ENCODE measurements around the gene APLP2.
"Not testable (repeated sequence)": the region's sequence is repeated elsewhere in the genome, so short reads cannot be mapped to it uniquely, and the experiment has no call there.

Gene APLP2

GRCh38 chr11:130193551-130193950 lies 123.9 kb downstream of the APLP2 start:
- not testable (repeated sequence) for DNase-seq (ENCODE audit: low read depth, low spot score)
